K562 (cell line): ENCODE measurements around the gene LY6G6D. TPM values are rescaled to one million over a fixed set of nuclear protein-coding genes. Genes with fewer than 3 reads are reported as not detected.

Experiments used
- ATAC-seq: fragments of 200-7000 bp; cut with Tn5 transposase; 3 replicates; pipeline ENCODE4 v1.9.1; 2020; ENCODE audit warnings: moderate library complexity
- BruUV-seq: library from RNA; stranded (reverse); fragments of 400-500 nt; replicated peaks from 2 replicates; lab custom pipeline; 2021; lab: Mats Ljungman, UMichigan
- CTCF ChIA-PET: fragments of 300-600 bp; formaldehyde crosslinking; extraction: SDS; loops from one replicate; lab custom pipeline; 2021; ENCODE audit warnings: low intra/inter-chr PET ratio; lab: Yijun Ruan, JAX
- POLR2A ChIA-PET: fragments of 300-600, 350-650 bp; sonication (Branson Sonifier 250); formaldehyde crosslinking; extraction: SDS; loops from one replicate; lab custom pipeline; 2021; ENCODE audit warnings: antibody characterized with exemption, inconsistent platforms; lab: Yijun Ruan, JAX
- DNase-seq, 4 experiments: peaks; one replicate each; pipeline versions ENCODE4 v3.0.0 to v3.0.0-alpha.2; 2011 to 2018; ENCODE audit warnings: low spot score in 3 of 4, mixed read lengths in 3 of 4; ENCODE audit errors: extremely low read depth in 1 of 4
- FAIRE-seq: peaks from 2 replicates; lab custom pipeline; 2011; peaks lifted over from hg19 to GRCh38; lab: Jason Lieb, UNC
- H2AFZ ChIP-seq: 2 replicates; pipeline ENCODE4 v1.6.0; 2011; ENCODE audit warnings: low read depth, low read length, control low read depth, inconsistent platforms
- H3K27ac ChIP-seq: fragments of 200-600 bp; 3 replicates; pipeline ENCODE4 v1.8.0; 2011; ENCODE audit warnings: low read depth, mild to moderate bottlenecking, control low read depth, inconsistent platforms, low read length, moderate library complexity, mixed read lengths; ENCODE audit errors: extremely low read depth
- H3K27me3 ChIP-seq, 2 experiments: fragments of 300-600 bp in 1 of 2; 2 replicates in 1 of 2; 3 replicates in 1 of 2; pipeline versions ENCODE4 v1.6.0 to v1.8.0; 2011; ENCODE audit warnings: inconsistent platforms in 2 of 2, low read length in 2 of 2, mild to moderate bottlenecking in 1 of 2, mixed read lengths in 1 of 2, moderate library complexity in 1 of 2; ENCODE audit not compliant: control insufficient read depth in 2 of 2, insufficient read depth in 2 of 2
- H3K36me3 ChIP-seq: fragments of 300-600 bp; 3 replicates; pipeline ENCODE4 v1.8.0; 2011; ENCODE audit warnings: mild to moderate bottlenecking, low read length, inconsistent platforms; ENCODE audit not compliant: control insufficient read depth, insufficient read depth
- H3K4me1 ChIP-seq, 2 experiments: fragments of 200-600 bp in 1 of 2; replicated peaks in 1 of 2; 2 replicates in 1 of 2; 3 replicates in 1 of 2; pipeline versions ENCODE4 v1.5.1 to v1.8.0; 2011; ENCODE audit warnings: inconsistent platforms in 2 of 2, low read length in 2 of 2, mild to moderate bottlenecking in 1 of 2, mixed read lengths in 1 of 2, moderate library complexity in 1 of 2; ENCODE audit not compliant: control insufficient read depth in 2 of 2, insufficient read depth in 2 of 2
- H3K4me2 ChIP-seq: 2 replicates; pipeline ENCODE4 v1.6.1; 2011; ENCODE audit warnings: low read length, control low read depth, inconsistent platforms, mixed read lengths; ENCODE audit not compliant: insufficient read depth
- H3K4me3 ChIP-seq: fragments of 200-600 bp; sonication (generic), shearing (Covaris generic); 2 replicates; pipeline ENCODE4 v1.5.1; 2016; ENCODE audit warnings: control low read depth, inconsistent platforms
- H3K79me2 ChIP-seq: fragments of 200-600 bp; 3 replicates; pipeline ENCODE4 v1.8.0; 2011; ENCODE audit warnings: low read length, inconsistent platforms; ENCODE audit not compliant: control insufficient read depth, insufficient read depth
- H3K9ac ChIP-seq, 2 experiments: 2 replicates each; pipeline versions ENCODE4 v1.6.0 to v1.6.1; 2011; ENCODE audit warnings: low read depth in 2 of 2, low read length in 2 of 2, control low read depth in 1 of 2, inconsistent platforms in 1 of 2, mild to moderate bottlenecking in 1 of 2, mixed read lengths in 1 of 2; ENCODE audit not compliant: insufficient read depth in 1 of 2
- H3K9me1 ChIP-seq: one replicate; pipeline ENCODE4 v1.6.0; 2011; ENCODE audit warnings: inconsistent platforms, mild to moderate bottlenecking, low read length, moderate library complexity; ENCODE audit not compliant: control insufficient read depth, insufficient read depth
- H3K9me3 ChIP-seq: replicated peaks from 2 replicates; pipeline ENCODE4 v1.5.1; 2011; ENCODE audit warnings: low read depth, low read length, inconsistent platforms; ENCODE audit not compliant: control insufficient read depth, insufficient read depth
- H4K20me1 ChIP-seq: replicated peaks from 2 replicates; pipeline ENCODE4 v1.6.1; 2011; ENCODE audit warnings: low read length, inconsistent platforms, mixed read lengths; ENCODE audit not compliant: control insufficient read depth, insufficient read depth
- CHD7 ChIP-seq: fragments of 200-600 bp; sonication (generic); IDR thresholded peaks from one replicate; pipeline ENCODE4 v1.6.1; 2012; ENCODE audit warnings: mild to moderate bottlenecking, low read depth, low read length, inconsistent platforms
- NFE2 ChIP-seq: IDR thresholded peaks from 2 replicates; pipeline ENCODE4 v1.6.1; 2014; ENCODE audit warnings: antibody characterized with exemption, low read depth
- POLR2AphosphoS2 ChIP-seq: IDR thresholded peaks from 2 replicates; pipeline ENCODE4 v1.6.1; 2012; ENCODE audit warnings: low read length, improper control_type of control experiment
- POLR2AphosphoS5 ChIP-seq: IDR thresholded peaks from 2 replicates; pipeline ENCODE4 v1.6.1; 2011; ENCODE audit warnings: mild to moderate bottlenecking, low read depth, low read length, moderate library complexity; ENCODE audit not compliant: control insufficient read depth, insufficient read depth
- SETDB1 ChIP-seq: IDR thresholded peaks from one replicate; pipeline ENCODE4 v1.6.1; 2012; ENCODE audit warnings: low read length, control low read depth, inconsistent platforms
- SMAD1 ChIP-seq: fragments of 150-350 bp; IDR thresholded peaks from 2 replicates; pipeline ENCODE4 v1.6.1; 2014; ENCODE audit warnings: low read length, low read depth; ENCODE audit not compliant: partially characterized antibody
- SMAD4 ChIP-seq: fragments of 250-450 bp; sonication (Bioruptor Pico); conservative IDR thresholded peaks from 2 replicates; pipeline ENCODE4 v1.8.0; 2021; ENCODE audit warnings: inconsistent platforms, mild to moderate bottlenecking, moderate library complexity
- TEAD1 ChIP-seq, 2 experiments: fragments of 450-650 bp in 1 of 2; sonication (generic) in 1 of 2; formaldehyde crosslinking; IDR thresholded peaks; 2 replicates each; pipeline versions ENCODE4 v1.4.0 to v1.8.0; 2020 to 2022; ENCODE audit warnings: mild to moderate bottlenecking in 2 of 2, missing genetic modification reagents in 1 of 2
- ZNF175 ChIP-seq: fragments of 200-800 bp; sonication (Bioruptor generic); IDR thresholded peaks from 2 replicates; pipeline ENCODE4 v1.6.1; 2016; ENCODE audit warnings: low read depth, mild to moderate bottlenecking, missing genetic modification characterization, missing compliant biosample characterization
- ZNF274 ChIP-seq: IDR thresholded peaks from 2 replicates; pipeline ENCODE4 v1.6.1; 2011; ENCODE audit warnings: low read depth, mild to moderate bottlenecking, low read length, moderate library complexity, borderline replicate concordance
- ZNF282 ChIP-seq: sonication (generic); formaldehyde crosslinking; IDR thresholded peaks from 2 replicates; pipeline ENCODE4 v1.8.1; 2023; ENCODE audit warnings: missing genetic modification reagents
- WGBS: fragments of 100-300 bp; shearing (Covaris generic); methylation state at CpG from one replicate; pipeline ENCODE4 v1.1.6; 2016; ENCODE audit warnings: low coverage, mixed read lengths; ENCODE audit not compliant: insufficient coverage; ENCODE audit errors: missing lambda C conversion rate; 5-methylcytosine and 5-hydroxymethylcytosine counted together
- in situ Hi-C: fragments of 300-500 bp; cut with MboI; formaldehyde crosslinking; loops from 4 replicates; pipeline ENCODE4 v1.15.0; 2018; ENCODE audit warnings: inconsistent platforms, mixed read lengths
- intact Hi-C: fragments of 100-400 bp; cut with micrococcal nuclease; formaldehyde crosslinking; loops from 2 replicates; pipeline ENCODE4 v1.14.2; 2022
- polyA plus RNA-seq, 8 experiments: library from polyadenylated mRNA; depleted of rRNA in 4 of 8; stranded (reverse) in 5 of 8; unstranded in 3 of 8; fragments of >200 nt; fragmentation: Nextera tagmentation in 2 of 8; fragmentation: Illumina TruSeq in 1 of 8; extraction: Ambion mirVana in 2 of 8; extraction: Trizol in 1 of 8; gene quantifications; 2 replicates each; pipeline versions ENCODE4 v1.2.1 to v1.2.3, GENCODE V29; 2011 to 2014; ENCODE audit warnings: inconsistent platforms in 1 of 8, missing spikeins in 1 of 8
- total RNA-seq, 7 experiments: library from RNA; depleted of rRNA in 6 of 7; stranded (reverse); fragments of >200 nt in 6 of 7; fragmentation: Illumina TruSeq in 2 of 7; extraction: Trizol in 2 of 7; gene quantifications; 2 replicates each; pipeline versions ENCODE4 v1.2.1 to v1.2.3, GENCODE V29; 2011 to 2021; ENCODE audit warnings: low replicate concordance in 1 of 7

Gene LY6G6D
- total and polyA plus RNA-seq, 9 of the 15 experiments (the other 6 are each of a cell fraction or from before 2014, with no cell fraction given), result 0.30 to 0.38 TPM; not detected in 7

GRCh38 chr6:31732029-31732428, 16.9 kb downstream of the LY6G6D start:
- FAIRE-seq, result no peak
- Histone ChIP-seq H3K27me3 (no peaks in the 10 kb centered on the region), H3K27ac (peak overlapping the region; percentile 19; the same call in 1 of the 3 replicates), H3K9ac (no peak overlapping the region), H3K36me3 (peaks cover 72% of the 10 kb centered on the region), H3K4me2 (no peak overlapping the region), H2AFZ (no peak overlapping the region), H3K4me1 (peaks cover 43 to 59% of the 10 kb centered on the region in 2 experiments), H3K79me2 (peaks cover 65% of the 10 kb centered on the region), H3K9me3 (no peaks in the 10 kb centered on the region), H4K20me1 (peaks cover 24% of the 10 kb centered on the region), H3K4me3 (no peak overlapping the region), H3K9me1 (peaks cover 5% of the 10 kb centered on the region)
- BruUV-seq, result no TSS peak
- DNase-seq, result no peak
- 69% methylated on average over 3 of the region's 3 CpGs for WGBS
- ATAC-seq, result no peak
- POLR2A ChIA-PET, result interaction anchor here (0.6 to 15.0 kb wide), 10 partner anchors 3 to 607 kb away, joined by 3 to 236 read pairs (median 13); partner anchors contain the start of genes ABHD16A, C6orf47, CLIC1 and CSNK2B
- intact Hi-C loops (loop anchor here (10.0 kb wide), 1 partner anchor 243 kb away; the partner anchor contains the start of gene DXO), in situ Hi-C loops (no loop called here)
- CTCF ChIA-PET, result no interaction called here
- no peak for TF ChIP-seq SMAD4 (CRISPR knock-in tag)
- TF ChIP-seq TEAD1 (CRISPR knock-in tag; IDR thresholded peaks at IDR 0.05), result 0 out of 4 replicates have a peak, but pooled peaks of 1 of the 2 experiments have one; percentile 22
- peak; percentile 32; the same call in 1 of the 2 replicates for TF ChIP-seq POLR2AphosphoS5
- TF ChIP-seq ZNF175 (CRISPR knock-in tag), result no peak
- peak; percentile 14 for TF ChIP-seq SMAD1
- TF ChIP-seq ZNF274, result no peak
- no peak for TF ChIP-seq CHD7
- TF ChIP-seq POLR2AphosphoS2, result peak; percentile 66; the same call in 1 of the 2 replicates
- no peak for TF ChIP-seq NFE2
- TF ChIP-seq SETDB1, result no peak
- no peak for TF ChIP-seq ZNF282
